WTC11 (cell line): ENCODE data around the gene KAZALD1. TPM values are rescaled to one million over a fixed set of nuclear protein-coding genes. Genes with fewer than 3 reads are reported as not detected.

Source experiments
- HMGA2 ChIP-seq: fragments of 250-450 bp; sonication (Bioruptor Pico); IDR thresholded peaks from 2 replicates; pipeline ENCODE4 v1.4.0; 2021; ENCODE audit warnings: mild to moderate bottlenecking, moderate library complexity
- JAZF1 ChIP-seq: fragments of 250-450 bp; sonication (Bioruptor Pico); IDR thresholded peaks from 2 replicates; pipeline ENCODE4 v1.9.0; 2021; ENCODE audit warnings: moderate library complexity, mild to moderate bottlenecking, inconsistent platforms
- KAT7 ChIP-seq: sonication (generic); formaldehyde crosslinking; IDR thresholded peaks from 2 replicates; pipeline ENCODE4 v1.8.1; 2023; ENCODE audit warnings: missing genetic modification reagents, mild to moderate bottlenecking, borderline replicate concordance
- MXD4 ChIP-seq: fragments of 250-450 bp; sonication (Bioruptor Pico); IDR thresholded peaks from 2 replicates; pipeline ENCODE4 v1.8.0; 2021; ENCODE audit warnings: mild to moderate bottlenecking, moderate library complexity, borderline replicate concordance
- NR2C2 ChIP-seq: sonication (generic); formaldehyde crosslinking; IDR thresholded peaks from 2 replicates; pipeline ENCODE4 v1.8.0; 2022; ENCODE audit warnings: mild to moderate bottlenecking, missing genetic modification reagents
- PRDM15 ChIP-seq: sonication (generic); formaldehyde crosslinking; IDR thresholded peaks from 2 replicates; pipeline ENCODE4 v1.8.0; 2022; ENCODE audit warnings: missing genetic modification reagents
- PREB ChIP-seq: sonication (generic); formaldehyde crosslinking; IDR thresholded peaks from 2 replicates; pipeline ENCODE4 v1.8.1; 2022; ENCODE audit warnings: mild to moderate bottlenecking, missing genetic modification reagents, moderate library complexity, borderline replicate concordance
- SP1 ChIP-seq: sonication (generic); formaldehyde crosslinking; conservative IDR thresholded peaks from 2 replicates; pipeline ENCODE4 v1.8.1; 2022; ENCODE audit warnings: missing genetic modification reagents
- TCF7 ChIP-seq: sonication (generic); formaldehyde crosslinking; IDR thresholded peaks from 2 replicates; pipeline ENCODE4 v1.8.0; 2022; ENCODE audit warnings: mild to moderate bottlenecking, low read depth, missing genetic modification reagents, moderate library complexity
- ZNF416 ChIP-seq: fragments of 250-450 bp; sonication (Bioruptor Pico); IDR thresholded peaks from 2 replicates; pipeline ENCODE4 v1.9.0; 2021; ENCODE audit warnings: mild to moderate bottlenecking, inconsistent platforms
- ZNF512 ChIP-seq: sonication (generic); formaldehyde crosslinking; IDR thresholded peaks from 2 replicates; pipeline ENCODE4 v1.8.1; 2022; ENCODE audit warnings: missing genetic modification reagents, borderline replicate concordance
- total RNA-seq: library from RNA; stranded (reverse); gene quantifications from 3 replicates; pipeline ENCODE4 v1.2.3, GENCODE V29; 2021
- TF ChIP-seq, protein P1 (sequence below): sonication (generic); formaldehyde crosslinking; IDR thresholded peaks from 2 replicates; pipeline ENCODE4 v1.8.1; 2022; ENCODE audit warnings: low read depth, missing genetic modification reagents, borderline replicate concordance
- TF ChIP-seq, protein P2 (sequence below): sonication (generic); formaldehyde crosslinking; IDR thresholded peaks from 2 replicates; pipeline ENCODE4 v1.8.1; 2022; ENCODE audit warnings: low read depth, mild to moderate bottlenecking, moderate library complexity, missing genetic modification reagents, borderline replicate concordance
- TF ChIP-seq, protein P3 (sequence below): sonication (generic); formaldehyde crosslinking; IDR thresholded peaks from 2 replicates; pipeline ENCODE4 v1.8.1; 2022; ENCODE audit warnings: mild to moderate bottlenecking, moderate library complexity, missing genetic modification reagents
- TF ChIP-seq, protein P4 (sequence below): sonication (generic); formaldehyde crosslinking; IDR thresholded peaks from 2 replicates; pipeline ENCODE4 v1.8.0; 2023; ENCODE audit warnings: missing genetic modification reagents
- TF ChIP-seq, protein P5 (sequence below): sonication (generic); formaldehyde crosslinking; IDR thresholded peaks from 2 replicates; pipeline ENCODE4 v1.8.1; 2023; ENCODE audit warnings: mild to moderate bottlenecking, moderate library complexity, missing genetic modification reagents
- TF ChIP-seq, protein P6 (sequence below): fragments of 250-450 bp; sonication (Bioruptor Pico); IDR thresholded peaks from 2 replicates; pipeline ENCODE4 v1.8.0; 2021; ENCODE audit warnings: mild to moderate bottlenecking
- TF ChIP-seq, protein P7 (sequence below): sonication (generic); formaldehyde crosslinking; conservative IDR thresholded peaks from 2 replicates; pipeline ENCODE4 v1.8.1; 2022; ENCODE audit warnings: mild to moderate bottlenecking, missing genetic modification reagents
- TF ChIP-seq, protein P8 (sequence below): sonication (generic); formaldehyde crosslinking; conservative IDR thresholded peaks from 2 replicates; pipeline ENCODE4 v1.8.1; 2023; ENCODE audit warnings: mild to moderate bottlenecking, low read depth, missing genetic modification reagents, moderate library complexity

KAZALD1 gene
- total RNA-seq, 1 experiment from 2014 or later: 19.2 TPM

DNA sequence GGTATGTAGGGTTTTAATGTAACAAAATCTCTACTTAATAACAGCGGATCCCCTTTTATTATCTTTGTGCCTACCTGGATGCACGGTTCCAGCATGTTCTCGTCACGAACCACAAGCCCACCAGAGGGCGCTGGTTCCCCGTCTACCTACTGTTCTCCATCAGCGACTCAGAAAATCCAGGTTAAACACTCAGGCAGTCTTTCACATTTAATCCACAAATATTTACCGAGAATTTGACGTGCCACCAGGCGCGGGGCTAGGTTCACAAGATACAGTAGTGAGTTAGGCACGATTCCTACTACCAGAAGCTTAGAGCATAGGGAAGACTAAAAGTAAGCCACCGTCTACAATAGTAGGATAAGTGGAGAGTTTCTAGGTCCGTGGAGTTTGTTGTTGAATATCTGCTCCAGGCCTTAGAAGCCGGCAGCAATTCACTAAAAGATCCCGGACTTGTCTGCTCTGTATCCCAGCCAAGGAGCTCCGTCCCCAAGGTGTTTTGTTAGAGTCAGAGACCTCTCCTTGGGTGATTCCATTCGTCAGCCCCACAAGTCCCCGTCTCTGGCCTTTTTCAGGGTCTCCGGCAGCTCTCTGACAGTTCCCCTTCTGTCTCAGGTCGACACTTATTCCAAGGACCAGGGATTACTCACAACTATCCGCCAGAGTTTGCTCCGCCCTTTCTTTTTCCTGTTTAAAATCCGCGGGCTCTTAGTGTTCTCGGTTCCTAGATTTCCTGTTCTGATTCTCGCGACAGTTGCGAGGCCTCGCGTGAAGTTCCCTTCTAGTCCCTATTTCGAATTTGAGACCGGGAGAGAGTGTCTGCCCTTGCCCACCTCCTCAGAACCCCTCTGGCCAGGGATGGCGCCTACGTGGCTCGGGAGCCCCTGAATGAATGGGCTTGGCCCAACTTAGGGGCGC, 1.5 kb upstream of the KAZALD1 start (continued):
- TF ChIP-seq NR2C2 (CRISPR knock-in tag) (no peak), TCF7 (no peak), SP1 (CRISPR knock-in tag) (no peak), ZNF512 (CRISPR knock-in tag) (no peak), MXD4 (CRISPR knock-in tag) (no peak), PRDM15 (CRISPR knock-in tag) (no peak), PREB (CRISPR knock-in tag) (no peak), KAT7 (CRISPR knock-in tag) (no peak), HMGA2 (CRISPR knock-in tag) (no peak), JAZF1 (CRISPR knock-in tag) (no peak), ZNF416 (no peak)
- TF ChIP-seq, protein P1, sequence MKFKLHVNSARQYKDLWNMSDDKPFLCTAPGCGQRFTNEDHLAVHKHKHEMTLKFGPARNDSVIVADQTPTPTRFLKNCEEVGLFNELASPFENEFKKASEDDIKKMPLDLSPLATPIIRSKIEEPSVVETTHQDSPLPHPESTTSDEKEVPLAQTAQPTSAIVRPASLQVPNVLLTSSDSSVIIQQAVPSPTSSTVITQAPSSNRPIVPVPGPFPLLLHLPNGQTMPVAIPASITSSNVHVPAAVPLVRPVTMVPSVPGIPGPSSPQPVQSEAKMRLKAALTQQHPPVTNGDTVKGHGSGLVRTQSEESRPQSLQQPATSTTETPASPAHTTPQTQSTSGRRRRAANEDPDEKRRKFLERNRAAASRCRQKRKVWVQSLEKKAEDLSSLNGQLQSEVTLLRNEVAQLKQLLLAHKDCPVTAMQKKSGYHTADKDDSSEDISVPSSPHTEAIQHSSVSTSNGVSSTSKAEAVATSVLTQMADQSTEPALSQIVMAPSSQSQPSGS: no peak
- TF ChIP-seq, protein P2, sequence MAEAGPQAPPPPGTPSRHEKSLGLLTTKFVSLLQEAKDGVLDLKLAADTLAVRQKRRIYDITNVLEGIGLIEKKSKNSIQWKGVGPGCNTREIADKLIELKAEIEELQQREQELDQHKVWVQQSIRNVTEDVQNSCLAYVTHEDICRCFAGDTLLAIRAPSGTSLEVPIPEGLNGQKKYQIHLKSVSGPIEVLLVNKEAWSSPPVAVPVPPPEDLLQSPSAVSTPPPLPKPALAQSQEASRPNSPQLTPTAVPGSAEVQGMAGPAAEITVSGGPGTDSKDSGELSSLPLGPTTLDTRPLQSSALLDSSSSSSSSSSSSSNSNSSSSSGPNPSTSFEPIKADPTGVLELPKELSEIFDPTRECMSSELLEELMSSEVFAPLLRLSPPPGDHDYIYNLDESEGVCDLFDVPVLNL (CRISPR knock-in tag): peak; percentile 90; the same call in 1 of the 2 replicates
- TF ChIP-seq, protein P3, sequence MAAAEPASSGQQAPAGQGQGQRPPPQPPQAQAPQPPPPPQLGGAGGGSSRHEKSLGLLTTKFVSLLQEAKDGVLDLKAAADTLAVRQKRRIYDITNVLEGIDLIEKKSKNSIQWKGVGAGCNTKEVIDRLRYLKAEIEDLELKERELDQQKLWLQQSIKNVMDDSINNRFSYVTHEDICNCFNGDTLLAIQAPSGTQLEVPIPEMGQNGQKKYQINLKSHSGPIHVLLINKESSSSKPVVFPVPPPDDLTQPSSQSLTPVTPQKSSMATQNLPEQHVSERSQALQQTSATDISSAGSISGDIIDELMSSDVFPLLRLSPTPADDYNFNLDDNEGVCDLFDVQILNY (CRISPR knock-in tag): no peak
- TF ChIP-seq, protein P4, sequence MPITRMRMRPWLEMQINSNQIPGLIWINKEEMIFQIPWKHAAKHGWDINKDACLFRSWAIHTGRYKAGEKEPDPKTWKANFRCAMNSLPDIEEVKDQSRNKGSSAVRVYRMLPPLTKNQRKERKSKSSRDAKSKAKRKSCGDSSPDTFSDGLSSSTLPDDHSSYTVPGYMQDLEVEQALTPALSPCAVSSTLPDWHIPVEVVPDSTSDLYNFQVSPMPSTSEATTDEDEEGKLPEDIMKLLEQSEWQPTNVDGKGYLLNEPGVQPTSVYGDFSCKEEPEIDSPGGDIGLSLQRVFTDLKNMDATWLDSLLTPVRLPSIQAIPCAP (CRISPR knock-in tag): no peak
- TF ChIP-seq, protein P5, sequence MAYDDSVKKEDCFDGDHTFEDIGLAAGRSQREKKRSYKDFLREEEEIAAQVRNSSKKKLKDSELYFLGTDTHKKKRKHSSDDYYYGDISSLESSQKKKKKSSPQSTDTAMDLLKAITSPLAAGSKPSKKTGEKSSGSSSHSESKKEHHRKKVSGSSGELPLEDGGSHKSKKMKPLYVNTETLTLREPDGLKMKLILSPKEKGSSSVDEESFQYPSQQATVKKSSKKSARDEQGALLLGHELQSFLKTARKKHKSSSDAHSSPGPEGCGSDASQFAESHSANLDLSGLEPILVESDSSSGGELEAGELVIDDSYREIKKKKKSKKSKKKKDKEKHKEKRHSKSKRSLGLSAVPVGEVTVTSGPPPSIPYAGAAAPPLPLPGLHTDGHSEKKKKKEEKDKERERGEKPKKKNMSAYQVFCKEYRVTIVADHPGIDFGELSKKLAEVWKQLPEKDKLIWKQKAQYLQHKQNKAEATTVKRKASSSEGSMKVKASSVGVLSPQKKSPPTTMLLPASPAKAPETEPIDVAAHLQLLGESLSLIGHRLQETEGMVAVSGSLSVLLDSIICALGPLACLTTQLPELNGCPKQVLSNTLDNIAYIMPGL (CRISPR knock-in tag): no peak
- TF ChIP-seq, protein P6, sequence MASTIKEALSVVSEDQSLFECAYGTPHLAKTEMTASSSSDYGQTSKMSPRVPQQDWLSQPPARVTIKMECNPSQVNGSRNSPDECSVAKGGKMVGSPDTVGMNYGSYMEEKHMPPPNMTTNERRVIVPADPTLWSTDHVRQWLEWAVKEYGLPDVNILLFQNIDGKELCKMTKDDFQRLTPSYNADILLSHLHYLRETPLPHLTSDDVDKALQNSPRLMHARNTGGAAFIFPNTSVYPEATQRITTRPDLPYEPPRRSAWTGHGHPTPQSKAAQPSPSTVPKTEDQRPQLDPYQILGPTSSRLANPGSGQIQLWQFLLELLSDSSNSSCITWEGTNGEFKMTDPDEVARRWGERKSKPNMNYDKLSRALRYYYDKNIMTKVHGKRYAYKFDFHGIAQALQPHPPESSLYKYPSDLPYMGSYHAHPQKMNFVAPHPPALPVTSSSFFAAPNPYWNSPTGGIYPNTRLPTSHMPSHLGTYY (CRISPR knock-in tag): no peak
- TF ChIP-seq, protein P7, sequence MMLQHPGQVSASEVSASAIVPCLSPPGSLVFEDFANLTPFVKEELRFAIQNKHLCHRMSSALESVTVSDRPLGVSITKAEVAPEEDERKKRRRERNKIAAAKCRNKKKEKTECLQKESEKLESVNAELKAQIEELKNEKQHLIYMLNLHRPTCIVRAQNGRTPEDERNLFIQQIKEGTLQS: no peak
- TF ChIP-seq, protein P8, sequence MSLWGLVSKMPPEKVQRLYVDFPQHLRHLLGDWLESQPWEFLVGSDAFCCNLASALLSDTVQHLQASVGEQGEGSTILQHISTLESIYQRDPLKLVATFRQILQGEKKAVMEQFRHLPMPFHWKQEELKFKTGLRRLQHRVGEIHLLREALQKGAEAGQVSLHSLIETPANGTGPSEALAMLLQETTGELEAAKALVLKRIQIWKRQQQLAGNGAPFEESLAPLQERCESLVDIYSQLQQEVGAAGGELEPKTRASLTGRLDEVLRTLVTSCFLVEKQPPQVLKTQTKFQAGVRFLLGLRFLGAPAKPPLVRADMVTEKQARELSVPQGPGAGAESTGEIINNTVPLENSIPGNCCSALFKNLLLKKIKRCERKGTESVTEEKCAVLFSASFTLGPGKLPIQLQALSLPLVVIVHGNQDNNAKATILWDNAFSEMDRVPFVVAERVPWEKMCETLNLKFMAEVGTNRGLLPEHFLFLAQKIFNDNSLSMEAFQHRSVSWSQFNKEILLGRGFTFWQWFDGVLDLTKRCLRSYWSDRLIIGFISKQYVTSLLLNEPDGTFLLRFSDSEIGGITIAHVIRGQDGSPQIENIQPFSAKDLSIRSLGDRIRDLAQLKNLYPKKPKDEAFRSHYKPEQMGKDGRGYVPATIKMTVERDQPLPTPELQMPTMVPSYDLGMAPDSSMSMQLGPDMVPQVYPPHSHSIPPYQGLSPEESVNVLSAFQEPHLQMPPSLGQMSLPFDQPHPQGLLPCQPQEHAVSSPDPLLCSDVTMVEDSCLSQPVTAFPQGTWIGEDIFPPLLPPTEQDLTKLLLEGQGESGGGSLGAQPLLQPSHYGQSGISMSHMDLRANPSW (CRISPR knock-in tag): no peak
